GM19035 (cell line): ENCODE data around the gene KRT3.
"Not testable (repeated sequence)": the region's sequence is repeated elsewhere in the genome, so short reads cannot be mapped to it uniquely, and the experiment has no call there.

Experiments
- ATAC-seq: cut with Tn5 transposase; IDR thresholded peaks from one replicate; pipeline ENCODE4 v1.9.1; 2021; ENCODE audit not compliant: unreplicated experiment

KRT3 gene

DNA sequence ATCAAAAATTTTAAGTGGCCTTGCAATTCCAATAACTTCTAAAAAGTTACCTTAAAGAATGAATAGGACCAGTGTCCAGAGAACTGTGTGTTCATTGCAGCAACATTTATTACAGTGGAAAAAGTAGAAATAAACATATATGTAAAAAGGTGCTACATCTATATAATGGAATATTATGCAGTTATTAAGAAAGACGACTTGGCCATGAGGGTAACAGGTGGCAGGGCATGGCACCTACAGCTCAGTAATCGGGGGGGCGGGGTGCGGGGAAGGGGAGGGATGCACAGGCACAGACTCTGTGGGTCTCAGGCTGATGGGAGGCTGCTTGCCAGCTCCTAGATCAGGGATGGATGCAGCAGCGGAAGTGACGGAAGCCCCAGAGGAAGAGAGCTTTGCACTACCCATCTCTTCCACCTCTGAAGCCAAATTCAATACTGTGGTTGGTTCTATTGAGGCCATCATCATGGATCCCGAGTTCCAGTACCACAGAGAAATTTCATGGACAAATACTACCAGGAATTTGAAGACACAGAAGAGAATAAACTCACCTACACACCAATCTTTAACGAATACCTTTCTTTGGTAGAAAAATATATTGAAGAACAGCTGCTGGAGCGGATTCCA is 32.8 kb downstream of the KRT3 start:
- no peak for ATAC-seq

DNA sequence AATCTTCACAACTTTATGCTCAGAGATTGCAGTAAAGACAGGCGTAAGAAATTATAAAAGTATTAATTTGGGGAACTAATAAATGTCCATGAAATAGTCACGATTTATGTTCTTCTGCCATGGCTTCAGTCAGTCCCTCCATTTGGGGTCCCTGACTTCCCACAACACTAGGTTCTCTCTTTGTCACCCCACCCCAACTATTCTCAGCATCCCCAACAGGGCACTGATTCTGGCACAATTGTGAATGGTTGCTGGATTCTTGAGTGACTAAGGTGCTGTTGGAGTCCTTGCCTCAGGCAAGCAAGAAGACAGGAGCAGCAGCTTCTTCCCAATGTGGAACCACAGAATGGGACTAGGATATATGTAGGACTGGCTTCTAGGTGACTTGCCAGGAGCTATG is 34.1 kb downstream of the KRT3 start:
- no peak for ATAC-seq

DNA sequence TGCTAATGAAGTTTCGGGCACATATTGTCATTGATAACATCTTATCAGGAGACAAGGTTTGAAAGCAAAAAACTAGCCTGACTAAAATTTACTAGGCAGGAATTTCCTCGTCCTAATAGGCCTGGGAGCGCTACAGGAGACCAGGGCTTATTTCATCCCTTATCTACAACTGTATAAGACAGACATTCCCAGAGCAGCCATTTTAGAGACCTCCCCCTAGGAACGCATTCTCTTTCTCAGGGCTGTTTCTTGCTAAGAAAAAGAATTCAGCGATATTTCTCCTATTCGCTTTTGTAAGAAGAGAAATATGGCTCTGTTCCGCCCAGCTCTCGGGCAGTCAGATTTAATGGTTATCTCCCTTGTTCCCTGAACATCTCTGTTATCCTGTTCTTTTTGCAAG is 34.7 kb downstream of the KRT3 start:
- not testable (repeated sequence) for ATAC-seq

DNA sequence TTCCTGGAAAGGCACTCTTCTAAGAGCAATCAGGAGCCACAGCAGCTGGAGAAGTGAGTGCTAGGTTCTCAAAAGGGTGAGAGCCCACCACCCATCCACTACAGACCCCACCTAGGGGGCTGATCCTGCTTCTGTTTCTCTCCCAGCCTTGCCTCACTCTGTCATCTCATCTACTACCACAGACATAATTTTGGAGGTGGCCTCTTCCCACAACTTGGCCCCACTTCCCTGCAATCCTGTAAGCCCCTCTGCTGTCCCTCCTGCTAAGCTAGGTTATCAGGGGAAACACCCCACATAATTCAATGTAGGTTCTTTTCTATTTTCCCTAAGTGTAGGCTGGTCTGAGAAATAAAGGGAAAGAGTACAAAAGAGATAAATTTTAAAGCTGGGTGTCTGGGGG is 35.3 kb downstream of the KRT3 start:
- no peak for ATAC-seq

DNA sequence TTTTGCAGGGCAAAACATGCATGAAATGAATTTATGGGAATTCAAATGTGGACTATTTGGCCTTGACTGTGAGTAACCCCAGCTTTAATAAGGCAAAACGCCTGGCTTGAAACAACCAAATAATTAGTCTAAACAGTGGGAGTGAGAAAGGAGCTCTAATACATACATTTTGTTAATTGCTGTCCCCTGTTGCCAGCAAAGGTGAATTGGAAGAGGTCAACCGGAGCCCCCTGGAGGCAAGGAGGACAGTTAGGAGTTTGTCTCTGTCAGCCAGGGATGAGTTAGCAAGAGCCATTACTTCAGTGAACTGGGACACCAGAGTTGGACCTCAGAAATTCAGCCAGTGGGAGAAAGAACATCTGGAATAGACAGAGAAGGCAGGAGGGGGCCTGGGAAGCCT is 36.2 kb downstream of the KRT3 start:
- ATAC-seq = no peak

DNA sequence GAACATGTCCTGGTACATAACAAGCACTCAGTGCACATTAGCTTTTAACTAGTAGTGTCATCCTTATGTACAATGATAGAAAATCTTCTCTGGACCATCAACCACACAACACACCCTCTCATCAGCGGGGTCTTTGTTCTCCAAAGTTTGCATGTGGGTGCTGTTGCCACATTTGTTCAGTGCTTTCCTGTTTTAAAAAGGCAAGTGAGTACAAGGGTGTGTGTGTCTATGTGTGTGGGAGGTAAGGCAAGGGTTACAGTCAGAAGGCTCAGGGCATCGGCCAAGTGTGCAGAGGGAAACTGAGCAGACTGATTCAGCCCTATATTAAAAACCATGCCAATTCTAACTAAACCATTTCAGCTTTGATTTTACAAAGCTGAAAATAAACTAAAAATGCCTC is 36.7 kb downstream of the KRT3 start:
- ATAC-seq = no peak

DNA sequence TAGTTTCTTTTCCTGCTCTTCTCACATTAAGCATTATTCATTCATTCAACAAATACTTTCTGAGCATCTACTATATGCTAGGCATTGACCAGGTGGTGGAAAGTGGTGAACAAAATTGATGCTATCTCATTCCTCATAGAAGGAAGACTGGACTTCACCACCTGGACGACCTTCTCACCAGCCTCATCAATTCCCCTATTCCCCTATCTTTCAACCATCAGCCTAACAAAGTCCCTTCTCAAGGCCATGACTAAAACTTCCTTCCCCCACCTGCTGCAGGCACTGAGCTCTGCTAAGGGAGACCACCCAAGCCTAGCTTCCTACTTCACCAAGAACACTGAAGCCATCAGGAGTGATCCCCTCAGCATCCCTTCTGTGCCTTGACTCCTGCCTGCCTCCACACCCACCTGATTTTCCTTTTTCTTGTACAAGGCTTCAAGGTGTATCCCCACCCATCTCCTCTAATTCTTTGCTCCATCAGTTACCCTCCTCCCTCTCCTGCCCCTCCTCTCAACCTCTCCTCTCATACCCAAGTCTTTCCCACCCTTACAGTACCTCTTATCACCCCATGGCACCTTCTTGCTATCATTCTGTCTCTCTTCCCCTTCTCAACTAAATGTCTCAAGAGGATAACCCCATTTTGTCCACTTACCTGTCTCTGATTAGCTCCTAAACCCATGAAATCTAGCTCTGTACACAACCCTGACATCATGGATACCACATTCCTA is 38.3 kb downstream of the KRT3 start:
- ATAC-seq = no peak

DNA sequence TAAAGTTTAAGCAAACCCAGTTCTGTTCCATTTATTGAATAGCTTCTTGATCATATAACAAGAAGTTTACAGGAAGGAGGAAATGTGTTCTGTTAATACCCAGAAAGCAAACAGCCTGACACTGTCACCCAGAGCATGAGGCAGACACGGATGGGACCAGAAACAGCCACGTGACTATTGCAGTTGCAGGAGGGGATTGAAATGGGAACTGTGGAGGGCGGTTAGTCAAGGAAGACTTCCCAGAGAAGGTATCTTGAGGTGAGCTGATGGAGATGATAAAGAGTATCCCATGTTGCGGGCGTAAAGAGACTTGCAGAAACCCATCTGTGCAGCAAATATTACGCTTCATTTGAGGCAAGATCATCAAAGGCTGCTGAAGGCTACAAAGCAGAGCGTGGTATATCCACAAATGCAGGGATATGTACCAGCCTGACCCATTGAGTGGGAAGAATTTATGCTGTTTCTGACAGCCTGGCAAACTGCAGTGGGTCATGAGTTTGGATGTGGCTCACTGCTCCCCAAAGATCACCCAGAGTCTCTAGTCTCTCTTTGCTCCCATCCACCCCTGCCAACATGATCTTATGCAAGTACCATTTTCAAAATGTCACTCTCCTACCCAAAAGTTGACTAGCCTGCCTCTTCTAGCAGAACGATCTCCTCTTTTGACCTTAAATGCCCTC is 39.5 kb downstream of the KRT3 start:
- no peak for ATAC-seq

DNA sequence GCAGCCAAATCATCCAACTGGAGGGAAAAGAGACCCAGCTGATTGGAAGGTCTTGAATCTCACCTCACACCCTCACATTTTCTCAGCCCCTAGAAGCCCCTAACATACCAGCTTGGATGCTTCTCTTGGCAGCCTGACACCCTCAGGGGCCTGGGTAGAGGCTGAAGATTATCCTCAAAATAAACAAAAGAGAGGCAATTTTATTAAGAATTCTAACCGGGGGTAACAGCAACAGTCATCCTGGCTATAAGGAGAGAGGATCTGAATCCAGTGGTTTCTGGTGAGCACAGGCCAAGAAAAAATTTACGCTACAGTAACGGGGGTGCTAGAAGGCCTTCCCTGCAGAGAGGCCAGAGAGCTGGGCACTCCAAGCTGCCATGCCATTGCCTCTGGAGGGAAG is 40.4 kb downstream of the KRT3 start:
- no peak for ATAC-seq

DNA sequence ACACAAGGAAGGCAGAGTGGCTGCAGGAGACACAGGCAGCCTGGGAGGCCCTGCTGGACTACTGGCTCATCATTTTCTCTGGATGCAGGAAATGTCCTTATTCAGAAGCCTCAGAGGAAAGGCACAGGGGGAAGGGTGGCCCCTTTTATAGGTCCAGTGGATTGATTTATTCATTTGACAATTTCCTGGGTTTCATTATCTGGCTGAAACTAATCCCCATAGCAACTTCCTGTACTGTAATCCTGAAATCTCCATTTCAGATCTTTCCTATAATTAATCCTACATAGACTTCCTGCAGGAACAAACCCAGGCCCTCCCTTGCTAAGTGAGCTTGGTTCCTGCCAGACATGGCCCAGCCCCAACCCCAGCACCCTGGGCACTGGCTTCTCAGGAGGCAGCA is 41.8 kb downstream of the KRT3 start:
- no peak for ATAC-seq

DNA sequence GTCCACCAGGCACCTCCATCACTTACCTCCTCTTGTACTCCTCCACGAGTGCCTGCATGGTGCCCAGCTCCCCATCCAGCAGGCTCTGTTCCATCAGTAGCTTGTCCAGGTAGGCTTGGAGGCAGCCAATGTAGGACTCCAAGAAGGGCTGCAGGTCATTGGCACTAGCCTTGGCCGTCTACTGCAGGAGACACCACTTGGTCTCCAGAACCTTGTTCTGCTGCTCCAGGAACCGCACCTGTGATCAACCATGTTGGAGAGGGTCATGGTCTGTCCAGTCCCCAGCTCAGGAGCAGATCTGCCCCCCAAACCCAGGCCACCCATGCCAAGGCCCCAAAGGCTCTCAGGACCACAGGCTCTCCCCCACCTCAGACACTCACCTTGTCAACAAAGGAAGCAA is 42.6 kb downstream of the KRT3 start:
- no peak for ATAC-seq

DNA sequence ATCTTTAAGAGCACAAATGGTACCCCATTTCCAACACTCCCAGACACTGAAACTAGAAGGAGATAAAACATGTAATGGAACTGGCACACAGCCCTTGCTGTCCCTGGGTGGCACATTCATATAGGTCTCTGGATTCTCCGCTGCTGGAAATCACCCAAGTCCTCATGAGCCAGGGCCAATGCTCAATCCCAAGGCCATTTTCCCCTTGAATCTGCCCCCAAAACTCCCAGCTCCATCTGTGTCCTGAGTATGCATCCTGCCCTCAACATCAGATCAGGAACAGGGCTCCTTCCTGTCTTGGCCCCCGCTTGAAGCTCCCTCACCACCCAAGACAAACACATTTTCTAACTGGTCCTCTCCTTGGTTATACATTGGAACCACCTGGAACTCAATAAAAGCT is 43.4 kb downstream of the KRT3 start:
- ATAC-seq = no peak

DNA sequence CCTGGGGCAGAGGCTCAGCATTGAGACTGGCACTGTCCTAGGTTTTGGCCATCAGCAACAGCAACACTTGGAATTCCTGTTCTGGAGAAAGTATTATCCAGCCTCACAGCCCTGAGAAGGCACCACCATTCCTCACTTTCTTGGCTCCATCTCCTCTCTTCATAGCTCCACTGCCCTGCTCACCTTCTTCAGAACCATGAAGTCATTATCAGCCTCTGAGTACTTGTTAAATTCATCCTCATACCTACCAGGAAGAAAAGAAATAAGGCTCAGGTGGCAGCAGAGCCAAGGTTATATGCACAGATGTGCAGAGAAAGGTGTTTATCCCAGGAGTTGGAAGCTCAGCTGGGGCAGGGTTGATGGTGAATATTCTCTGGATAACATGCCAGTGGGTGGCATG is 44.1 kb downstream of the KRT3 start:
- ATAC-seq = no peak

DNA sequence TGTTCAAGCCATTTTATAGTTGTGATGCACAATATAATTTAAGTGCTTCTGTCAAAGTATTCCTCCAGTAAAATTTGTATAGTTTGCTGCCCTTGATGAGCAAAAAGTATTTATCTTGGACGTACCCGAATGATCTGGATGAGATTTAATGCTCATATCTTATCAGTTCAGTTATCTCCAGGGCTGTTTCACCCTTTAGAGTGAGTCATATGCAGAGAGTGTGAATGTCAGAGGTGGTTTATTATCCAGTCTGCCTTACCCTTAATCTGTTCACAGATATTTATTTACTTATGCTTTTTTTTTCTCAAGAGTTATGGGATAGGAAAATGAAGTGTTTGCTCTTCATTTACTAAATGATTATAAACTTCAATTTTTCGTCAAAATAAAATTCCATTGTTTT is 45.4 kb downstream of the KRT3 start:
- not testable (repeated sequence) for ATAC-seq

DNA sequence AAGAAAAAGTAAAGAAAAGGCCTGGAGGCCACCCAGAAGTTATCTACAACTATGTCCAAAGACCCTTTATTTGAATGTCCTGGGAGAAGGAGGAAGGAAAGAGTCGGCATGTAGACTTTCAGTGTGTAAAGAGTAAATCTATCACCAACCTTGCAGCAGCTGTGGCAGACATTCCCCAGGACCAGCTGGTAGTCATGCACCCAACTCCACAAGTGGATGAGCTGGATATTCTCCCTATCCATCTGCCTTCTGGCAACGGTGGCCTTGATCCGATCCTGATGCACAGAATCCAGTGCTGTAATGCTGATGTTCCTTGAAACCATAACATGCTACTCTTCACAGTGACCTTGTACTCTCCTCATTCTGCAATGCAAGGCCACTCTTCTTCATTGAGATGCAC is 46.1 kb downstream of the KRT3 start:
- no peak for ATAC-seq

DNA sequence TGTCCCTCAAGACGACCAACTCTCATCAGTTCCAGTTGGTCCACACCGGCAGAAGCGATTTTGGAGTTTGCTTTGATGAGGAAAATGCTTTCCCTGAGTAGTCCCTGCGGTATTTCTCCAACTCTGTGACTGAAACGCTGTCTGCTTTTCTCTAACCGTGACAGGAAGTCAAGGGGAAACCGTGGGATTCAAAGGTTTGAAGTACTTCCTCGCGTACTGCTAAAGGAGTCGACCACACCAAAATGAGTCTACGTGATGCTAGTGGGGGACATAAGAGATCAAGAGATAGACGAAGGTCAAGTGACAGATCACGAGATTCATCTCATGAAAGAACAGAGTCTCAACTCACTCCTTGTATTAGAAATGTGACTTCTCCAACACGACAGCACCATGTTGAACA is 47.3 kb downstream of the KRT3 start:
- ATAC-seq = no peak

DNA sequence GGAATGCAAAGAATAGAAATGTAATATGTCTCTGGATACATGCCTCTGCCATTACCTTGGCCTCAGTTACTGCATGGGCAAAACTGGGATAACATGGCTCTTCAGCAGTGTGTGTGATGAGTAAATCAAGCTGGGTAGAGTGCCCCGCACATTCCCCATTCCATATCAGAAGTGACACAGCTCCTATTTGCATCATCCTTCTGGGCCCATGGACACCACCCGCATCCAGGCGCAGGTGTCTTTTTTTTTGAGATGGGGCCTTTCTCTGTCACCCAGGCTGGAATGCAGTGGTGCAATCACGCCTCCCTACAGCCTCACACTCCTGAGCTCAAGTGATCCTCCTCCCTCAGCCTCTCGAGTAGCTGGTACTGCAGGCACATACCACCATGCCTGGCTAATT is 50.4 kb downstream of the KRT3 start:
- no peak for ATAC-seq

DNA sequence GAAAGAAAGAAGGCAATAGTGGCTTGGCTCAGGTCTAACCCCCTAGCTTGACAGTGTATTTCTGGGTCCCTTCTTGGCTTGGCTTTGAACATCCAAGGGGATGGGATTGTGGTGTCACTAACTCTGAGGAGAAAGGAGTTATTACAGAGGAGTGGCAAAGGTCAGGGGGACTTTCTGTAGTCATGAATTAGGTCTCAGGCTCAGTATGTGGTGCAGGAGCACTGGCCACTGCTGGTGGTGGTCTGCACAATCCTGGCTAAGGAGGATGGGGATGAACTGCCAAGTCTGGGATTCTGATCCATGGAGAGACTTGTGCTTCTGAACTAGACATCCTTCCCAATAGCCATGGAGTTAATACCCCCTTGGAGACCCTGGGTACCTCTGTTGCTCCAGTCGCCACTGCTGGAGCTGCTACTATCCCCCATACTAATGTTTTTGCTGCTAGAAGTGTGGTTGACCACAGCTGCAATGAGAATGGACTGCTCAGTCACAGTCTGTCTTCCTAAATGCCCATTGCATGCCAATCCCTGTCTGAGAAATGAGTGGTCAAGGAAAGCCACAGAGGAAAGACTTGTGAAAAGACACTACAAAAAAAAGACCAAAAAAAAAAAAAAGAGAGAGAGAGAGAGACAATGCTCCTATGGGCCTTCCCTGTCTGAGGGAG is 51.3 kb downstream of the KRT3 start:
- ATAC-seq = no peak

DNA sequence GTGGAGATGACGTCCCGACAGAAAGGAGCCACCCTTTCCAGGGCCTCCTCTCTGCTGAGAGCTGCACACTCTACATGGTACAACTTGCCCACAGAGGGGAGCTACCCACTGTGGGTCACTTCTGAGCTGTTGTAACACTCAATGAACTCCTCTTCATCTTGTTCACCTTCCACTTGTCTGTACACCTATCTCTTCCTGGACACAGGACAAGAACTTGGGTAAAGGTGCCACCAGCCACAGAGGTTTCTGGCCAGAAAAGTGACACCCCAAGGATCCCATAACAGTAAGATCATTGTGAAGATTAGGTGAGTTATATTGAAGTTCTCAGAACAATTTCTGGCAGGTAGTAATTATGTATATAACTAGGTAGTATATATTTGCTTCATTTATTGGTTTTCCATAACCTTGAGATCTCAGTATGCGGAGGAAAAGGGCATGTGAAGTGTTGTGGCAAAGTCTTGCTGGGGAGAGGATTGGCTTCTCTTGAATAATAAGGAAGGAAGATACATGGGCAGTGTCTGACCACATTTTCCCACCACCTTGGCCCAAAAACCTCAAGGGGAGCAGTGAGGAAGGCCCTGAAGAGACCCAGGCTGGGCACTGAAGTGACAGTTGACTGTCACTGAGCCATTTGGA is 53.0 kb downstream of the KRT3 start:
- ATAC-seq = no peak

DNA sequence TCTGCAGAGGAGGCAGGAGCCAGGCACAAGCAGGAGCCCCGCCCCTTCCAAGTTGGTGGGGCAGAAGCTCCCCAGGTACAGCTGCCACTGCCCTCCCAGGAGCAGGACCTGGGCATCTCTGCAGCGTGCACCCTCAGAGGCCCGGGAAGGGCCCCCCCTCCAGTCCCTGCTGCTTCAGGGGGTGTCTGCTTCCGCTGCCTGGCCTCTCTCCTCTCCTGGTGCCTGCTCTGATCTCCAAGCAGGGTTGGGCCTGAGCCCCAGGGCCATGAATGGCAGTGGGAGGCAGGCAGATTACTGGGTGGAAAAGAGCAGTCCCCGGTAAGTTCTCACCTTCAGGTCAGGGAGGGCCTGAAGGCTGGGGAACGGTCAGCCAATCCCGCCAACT is 53.7 kb downstream of the KRT3 start:
- no peak for ATAC-seq

DNA sequence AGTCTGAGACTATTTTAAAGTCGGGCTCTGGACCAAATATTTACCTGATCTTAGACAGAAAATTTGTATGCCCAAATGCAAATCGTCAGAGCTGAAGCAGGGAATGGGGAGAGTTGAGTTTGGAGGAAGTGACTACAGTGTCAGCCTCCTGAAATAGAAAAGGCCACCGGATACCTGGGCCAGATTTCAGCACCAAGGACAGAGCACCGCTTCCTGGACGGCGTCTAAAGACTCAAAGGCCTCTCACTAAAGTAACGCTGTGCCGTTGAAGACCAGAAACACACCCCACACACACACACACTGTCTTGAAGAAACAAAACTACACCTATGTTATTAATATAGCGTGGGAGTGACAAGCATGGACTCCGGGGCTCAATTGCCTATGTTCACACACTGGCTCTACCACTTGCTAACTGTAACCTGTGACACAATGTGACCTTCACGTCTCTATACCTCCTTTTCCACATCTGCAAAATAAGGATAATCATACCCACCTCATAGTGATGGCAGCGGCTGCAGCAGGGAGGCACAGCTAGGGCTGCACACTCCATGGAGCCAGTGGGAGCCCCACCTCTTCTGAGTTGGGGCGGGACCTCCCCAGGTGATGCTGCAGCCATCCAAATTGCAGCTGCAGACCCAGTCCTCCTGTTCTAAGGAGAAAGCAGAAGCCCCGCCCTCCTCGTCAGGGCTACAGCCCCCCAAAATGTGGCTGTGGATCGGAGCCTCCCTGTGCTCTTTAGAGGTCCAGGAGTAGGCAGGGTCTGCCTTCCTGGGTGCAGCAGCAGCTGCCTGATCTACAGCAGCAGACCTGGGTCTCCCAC is 54.3 kb downstream of the KRT3 start:
- no peak for ATAC-seq
